NCI-H82 treated with DMSO at 0.1 percent for 48 hours (cell line): ENCODE measurements around the gene CTNND2.

Source experiments
- DNase-seq: peaks from one replicate; lab custom pipeline; 2025; ENCODE audit not compliant: unreplicated experiment; lab: John Stamatoyannopoulos, UW

CTNND2 gene

GRCh38 chr5:10964806-10965205, 939.4 kb downstream of the CTNND2 start:
- no peak for DNase-seq

- no peak for DNase-seq
Measured at GRCh38 chr5:10958728-10959127, 945.5 kb downstream of the CTNND2 start.

- DNase-seq, result no peak
Measured at GRCh38 chr5:10949856-10950630, 954.2 kb downstream of the CTNND2 start.

GRCh38 chr5:10946050-10946449, 958.2 kb downstream of the CTNND2 start:
- DNase-seq, result peak; percentile 23

GRCh38 chr5:10941900-10942299, 962.3 kb downstream of the CTNND2 start:
- no peak for DNase-seq

GRCh38 chr5:10936081-10936855, 968.0 kb downstream of the CTNND2 start:
- no peak for DNase-seq

GRCh38 chr5:10935536-10935935, 968.7 kb downstream of the CTNND2 start:
- DNase-seq, result no peak

- no peak for DNase-seq
Measured at GRCh38 chr5:10934783-10935355, 969.4 kb downstream of the CTNND2 start.

GRCh38 chr5:10933121-10933520, 971.1 kb downstream of the CTNND2 start:
- DNase-seq, result peak; percentile 66

- no peak for DNase-seq
Measured at GRCh38 chr5:10932426-10932825, 971.8 kb downstream of the CTNND2 start.

- DNase-seq, result no peak
Measured at GRCh38 chr5:10927608-10928007, 976.6 kb downstream of the CTNND2 start.

- DNase-seq, result no peak
Measured at GRCh38 chr5:10923310-10923709, 980.9 kb downstream of the CTNND2 start.
